GM12878 (cell line): ENCODE data around the gene B4GALNT4. TPM values are rescaled to one million over a fixed set of nuclear protein-coding genes. Genes with fewer than 3 reads are reported as not detected.
"Not testable (repeated sequence)": the region's sequence is repeated elsewhere in the genome, so short reads cannot be mapped to it uniquely, and the experiment has no call there.

Experiments
- ATAC-seq: fragments of 200-7000 bp; cut with Tn5 transposase; 3 replicates; pipeline ENCODE4 v1.9.1; 2020; ENCODE audit warnings: mild to moderate bottlenecking, moderate library complexity
- BruUV-seq: library from RNA; stranded (reverse); fragments of 400-500 nt; replicated peaks from 2 replicates; lab custom pipeline; 2021; lab: Mats Ljungman, UMichigan
- CTCF ChIA-PET: fragments of 300-600 bp; sonication (Branson Sonifier 250); formaldehyde crosslinking; extraction: SDS; loops from one replicate; lab custom pipeline; 2021; ENCODE audit warnings: inconsistent platforms; lab: Yijun Ruan, JAX
- POLR2A ChIA-PET: fragments of 350-600 bp; formaldehyde crosslinking; extraction: SDS; loops from one replicate; lab custom pipeline; 2021; ENCODE audit warnings: inconsistent platforms; lab: Charles Lee
- RAD21 ChIA-PET: fragments of 300-600 bp; sonication (Branson Sonifier 250); formaldehyde crosslinking; loops from one replicate; lab custom pipeline; 2023; ENCODE audit warnings: antibody characterized with exemption; ENCODE audit not compliant: unreplicated experiment; lab: Charles Lee
- SMC1A ChIA-PET: fragments of 300-600 bp; sonication (Branson Sonifier 250); formaldehyde crosslinking; loops from one replicate; lab custom pipeline; 2023; ENCODE audit not compliant: unreplicated experiment, uncharacterized antibody; lab: Charles Lee
- DNase-seq: peaks from one replicate; pipeline ENCODE4 v3.0.0-alpha.2; 2011; ENCODE audit warnings: low read depth, low spot score
- FAIRE-seq: peaks from 3 replicates; lab custom pipeline; 2011; peaks lifted over from hg19 to GRCh38; lab: Jason Lieb, UNC
- H2AFZ ChIP-seq: 2 replicates; pipeline ENCODE4 v1.6.0; 2011; ENCODE audit warnings: low read depth, low read length, control low read depth; ENCODE audit not compliant: control insufficient read depth
- H3K27ac ChIP-seq: 2 replicates; pipeline ENCODE4 v1.5.1; 2011; ENCODE audit warnings: control low read depth; ENCODE audit not compliant: control insufficient read depth, insufficient read depth
- H3K27me3 ChIP-seq, 2 experiments: replicated peaks in 1 of 2; 2 replicates each; pipeline versions ENCODE4 v1.6.0 to v1.6.1; 2011; ENCODE audit warnings: low read length in 1 of 2; ENCODE audit not compliant: control insufficient read depth in 2 of 2, insufficient read depth in 2 of 2
- H3K36me3 ChIP-seq, 2 experiments: 2 replicates each; pipeline ENCODE4 v1.5.1; 2011; ENCODE audit warnings: low read length in 1 of 2; ENCODE audit not compliant: control insufficient read depth in 2 of 2, insufficient read depth in 2 of 2
- H3K4me1 ChIP-seq: 2 replicates; pipeline ENCODE4 v1.6.1; 2011; ENCODE audit warnings: mild to moderate bottlenecking, low read length, moderate library complexity, mixed read lengths; ENCODE audit not compliant: control insufficient read depth, insufficient read depth
- H3K4me2 ChIP-seq: 2 replicates; pipeline ENCODE4 v1.6.0; 2011; ENCODE audit warnings: control low read depth; ENCODE audit not compliant: control insufficient read depth, insufficient read depth
- H3K4me3 ChIP-seq: fragments of 200-600 bp; sonication (generic); 2 replicates; pipeline ENCODE4 v1.5.1; 2016
- H3K79me2 ChIP-seq: 2 replicates; pipeline ENCODE4 v1.6.0; 2011; ENCODE audit warnings: low read length; ENCODE audit not compliant: control insufficient read depth, insufficient read depth
- H3K9ac ChIP-seq: 2 replicates; pipeline ENCODE4 v1.8.0; 2011; ENCODE audit warnings: low read length, control low read depth, mixed read lengths; ENCODE audit not compliant: control insufficient read depth, insufficient read depth
- H3K9me3 ChIP-seq: replicated peaks from 3 replicates; pipeline ENCODE4 v1.5.1; 2011; ENCODE audit warnings: mild to moderate bottlenecking, low read length; ENCODE audit not compliant: control insufficient read depth, insufficient read depth
- H4K20me1 ChIP-seq: 2 replicates; pipeline ENCODE4 v1.6.0; 2011; ENCODE audit not compliant: control insufficient read depth, insufficient read depth
- BCL11A ChIP-seq: IDR thresholded peaks from 2 replicates; pipeline ENCODE4 v1.6.1; 2011; ENCODE audit warnings: low read depth, low read length
- BHLHE40 ChIP-seq, 2 experiments: fragments of 450-650 bp in 1 of 2; IDR thresholded peaks; 2 replicates each; pipeline ENCODE4 v1.6.1; 2011 to 2017; ENCODE audit warnings: low read depth in 2 of 2, borderline replicate concordance in 1 of 2, improper control_type of control experiment in 1 of 2, low read length in 1 of 2, mild to moderate bottlenecking in 1 of 2
- CEBPB ChIP-seq, 2 experiments: fragments of 150-350 bp in 1 of 2; IDR thresholded peaks; 2 replicates each; pipeline ENCODE4 v1.6.1; 2012 to 2014; ENCODE audit warnings: low read depth in 2 of 2, low read length in 2 of 2, borderline replicate concordance in 1 of 2, inconsistent platforms in 1 of 2
- RAD21 ChIP-seq: IDR thresholded peaks from 2 replicates; pipeline ENCODE4 v1.6.1; 2011; ENCODE audit warnings: mild to moderate bottlenecking, low read depth, low read length, moderate library complexity; ENCODE audit not compliant: insufficient read depth
- SMC3 ChIP-seq: IDR thresholded peaks from 2 replicates; pipeline ENCODE4 v1.6.1; 2011; ENCODE audit warnings: low read length, improper control_type of control experiment, borderline replicate concordance
- TCF12 ChIP-seq: IDR thresholded peaks from 2 replicates; pipeline ENCODE4 v1.6.1; 2011; ENCODE audit warnings: low read depth, mild to moderate bottlenecking, low read length
- TCF3 ChIP-seq: IDR thresholded peaks from 2 replicates; pipeline ENCODE4 v1.6.1; 2012; ENCODE audit warnings: low read depth, mild to moderate bottlenecking, low read length, borderline replicate concordance; ENCODE audit not compliant: insufficient read depth
- WGBS: methylation state at CpG from one replicate; pipeline ENCODE4 v1.1.6; 2016; ENCODE audit warnings: low lambda C conversion rate; ENCODE audit not compliant: insufficient replicate concordance, insufficient coverage; ENCODE audit errors: missing lambda C conversion rate; 5-methylcytosine and 5-hydroxymethylcytosine counted together
- in situ Hi-C: fragments of 300-500 bp; cut with MboI; formaldehyde crosslinking; loops from 9 replicates; pipeline ENCODE4 v1.14.3; 2018; ENCODE audit warnings: mixed read lengths
- intact Hi-C: fragments of 100-400 bp; cut with micrococcal nuclease; formaldehyde crosslinking; loops from one replicate; pipeline ENCODE4 v1.14.2; 2022; ENCODE audit not compliant: unreplicated experiment
- polyA plus RNA-seq, 11 experiments: library from polyadenylated mRNA; depleted of rRNA in 4 of 11; unstranded in 6 of 11; stranded (reverse) in 5 of 11; fragments of >200 nt; fragmentation: Nextera tagmentation in 4 of 11; fragmentation: Illumina TruSeq in 1 of 11; extraction: Ambion mirVana in 4 of 11; extraction: Trizol in 1 of 11; gene quantifications; 1 replicate in 1 of 11; 2 replicates in 10 of 11; pipeline versions ENCODE4 v1.2.1 to v1.2.3, GENCODE V29; 2011 to 2016; ENCODE audit warnings: inconsistent platforms in 2 of 11, missing spikeins in 2 of 11, low read depth in 1 of 11
- total RNA-seq, 4 experiments: library from RNA; depleted of rRNA in 3 of 4; stranded (reverse); fragments of >200 nt in 3 of 4; fragmentation: Illumina TruSeq in 1 of 4; extraction: Trizol in 1 of 4; gene quantifications; 2 replicates each; pipeline versions ENCODE4 v1.2.1 to v1.2.3, GENCODE V29; 2013 to 2021
- TF ChIP-seq, protein P1 (sequence below), 3 experiments: IDR thresholded peaks in 2 of 3; conservative IDR thresholded peaks in 1 of 3; 2 replicates each; pipeline ENCODE4 v1.5.1; 2011; ENCODE audit warnings: low read depth in 3 of 3, low read length in 3 of 3, mild to moderate bottlenecking in 3 of 3, control low read depth in 2 of 3, moderate library complexity in 2 of 3, inconsistent platforms in 1 of 3, mixed read lengths in 1 of 3; ENCODE audit not compliant: control insufficient read depth in 2 of 3, insufficient read depth in 1 of 3; ENCODE audit errors: extremely low read depth in 1 of 3

Gene B4GALNT4
- total and polyA plus RNA-seq, 10 of the 15 experiments (the other 5 are each of a cell fraction or from before 2014, with no cell fraction given): 0.04 to 0.82 (median 0.40) TPM; not detected in 6

DNA sequence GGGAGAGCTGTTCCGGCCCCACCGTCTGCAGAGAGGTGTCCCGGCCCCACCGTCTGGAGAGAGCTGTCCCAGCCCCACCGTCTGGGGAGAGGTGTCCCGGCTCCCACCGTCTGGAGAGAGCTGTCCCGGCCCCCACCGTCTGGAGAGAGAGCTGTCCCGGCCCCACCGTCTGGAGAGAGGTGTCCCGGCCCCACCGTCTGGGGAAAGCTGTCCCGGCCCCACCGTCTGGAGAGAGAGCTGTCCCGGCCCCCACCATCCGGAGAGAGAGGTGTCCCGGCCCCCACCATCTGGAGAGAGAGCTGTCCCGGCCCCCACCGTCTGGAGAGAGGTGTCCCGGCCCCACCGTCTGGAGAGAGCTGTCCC, 5.9 kb upstream of the B4GALNT4 start:
- RAD21 ChIA-PET: interaction anchor here (1.5 kb wide), 1 partner anchor 113 kb away, joined by 9 read pairs; no protein-coding TSS in a partner anchor
- in situ Hi-C loops: loop anchor here (10.0 kb wide), 1 partner anchor 159 kb away; the partner anchor contains the start of genes BET1L and RIC8A
- H3K27me3 ChIP-seq, H3K36me3 ChIP-seq, BruUV-seq, H3K4me1 ChIP-seq, H3K4me3 ChIP-seq, H3K4me2 ChIP-seq, H2AFZ ChIP-seq, H3K9me3 ChIP-seq, H4K20me1 ChIP-seq, H3K27ac ChIP-seq, FAIRE-seq, H3K79me2 ChIP-seq, H3K9ac ChIP-seq, ATAC-seq, DNase-seq, intact Hi-C loops: not testable (repeated sequence)
- POLR2A ChIA-PET: interaction anchor here (0.6 kb wide), 1 partner anchor 30 kb away, joined by 4 read pairs; no protein-coding TSS in a partner anchor
- WGBS: 81% methylated on average over 12 of the region's 22 CpGs
- SMC1A ChIA-PET: interaction anchor here (1.1 to 1.9 kb wide), 4 partner anchors 58 to 126 kb away, joined by 3 to 6 read pairs (median 4); no protein-coding TSS in a partner anchor
- CTCF ChIA-PET: interaction anchor here (0.6 to 6.7 kb wide), 6 partner anchors 46 to 166 kb away, joined by 3 to 45 read pairs (median 5); partner anchors contain the start of genes IFITM2 and PTDSS2

DNA sequence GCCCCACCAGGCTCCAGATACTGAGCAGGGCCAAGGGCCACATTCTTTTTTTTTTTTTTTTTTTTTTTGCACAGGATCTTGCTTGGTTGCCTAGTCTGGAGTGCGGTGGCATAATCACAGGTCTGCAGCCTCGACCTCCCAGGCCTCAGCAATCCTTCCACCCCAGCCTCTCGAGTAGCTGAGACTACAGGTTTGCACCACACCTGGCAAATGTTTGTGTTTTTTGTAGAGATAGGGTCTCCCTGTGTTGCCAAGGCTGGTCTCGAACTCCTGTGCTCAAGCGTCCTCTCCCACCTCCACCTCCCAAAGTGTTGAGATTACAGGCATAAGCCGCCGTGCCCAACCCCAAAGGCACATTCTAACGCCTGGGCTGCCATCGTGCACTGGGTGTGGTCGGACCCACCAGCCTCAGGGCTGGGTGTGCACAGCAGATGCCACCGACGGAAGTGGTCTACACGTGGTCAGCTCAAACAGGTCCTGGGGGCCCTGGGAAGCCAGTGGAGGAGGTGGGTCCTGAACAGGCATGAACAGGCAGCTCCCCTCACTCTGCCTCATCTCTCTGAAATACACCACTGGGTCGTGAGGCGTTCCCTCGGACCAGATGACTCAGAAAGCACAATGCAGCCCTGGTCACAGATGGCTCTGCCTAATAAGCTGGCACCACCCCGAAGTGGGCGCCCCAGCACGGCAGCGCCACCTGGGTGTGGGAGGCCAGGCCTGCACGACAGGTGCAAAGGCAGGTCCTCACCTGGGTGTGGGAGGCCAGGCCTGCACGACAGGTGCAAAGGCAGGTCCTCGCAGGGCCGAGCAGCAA, 5.1 kb upstream of the B4GALNT4 start:
- no peak overlapping the region for H3K4me2 ChIP-seq
- in situ Hi-C loops (loop anchor here (10.0 kb wide), 1 partner anchor 159 kb away; the partner anchor contains the start of genes BET1L and RIC8A), intact Hi-C loops (no loop called here)
- no peaks in the 10 kb centered on the region for H3K36me3 ChIP-seq
- FAIRE-seq (peak; percentile 59), DNase-seq (no peak), ATAC-seq (peak; percentile 98)
- no peaks in the 10 kb centered on the region for H4K20me1 ChIP-seq
- no peak overlapping the region for H3K4me3 ChIP-seq
- peaks cover 8% of the 10 kb centered on the region; the same call in 2 of the 3 replicates for H3K9me3 ChIP-seq
- H3K27me3 ChIP-seq: peaks cover 4 to 5% of the 10 kb centered on the region in 2 experiments; a peak in 3 of 4 replicates
- H2AFZ ChIP-seq: peak overlapping the region; percentile 39
- H3K9ac ChIP-seq: no peak overlapping the region
- CTCF ChIA-PET: interaction anchor here (0.5 to 6.7 kb wide), 11 partner anchors 23 to 167 kb away, joined by 3 to 45 read pairs (median 4); partner anchors contain the start of genes BET1L, IFITM2, PTDSS2 and RIC8A
- H3K27ac ChIP-seq: no peak overlapping the region
- no peaks in the 10 kb centered on the region for H3K79me2 ChIP-seq
- TF ChIP-seq SMC3 (peak; percentile 37; the same call in 1 of the 2 replicates), TCF3 (peak; percentile 81; the same call in 1 of the 2 replicates), CEBPB (IDR thresholded peaks at IDR 0.05; ENCODE audit: borderline replicate concordance in 1 of 2, low read depth in 2 of 2, low read length in 2 of 2) (no peak), BCL11A (no peak), TCF12 (peak; percentile 88), BHLHE40 (IDR thresholded peaks at IDR 0.05; ENCODE audit: borderline replicate concordance in 1 of 2, low read depth in 2 of 2, low read length in 1 of 2) (peak in 1 of 2 experiments; percentile 31; a peak in 1 of 4 replicates), RAD21 (peak; percentile 39)
- TF ChIP-seq, protein P1, sequence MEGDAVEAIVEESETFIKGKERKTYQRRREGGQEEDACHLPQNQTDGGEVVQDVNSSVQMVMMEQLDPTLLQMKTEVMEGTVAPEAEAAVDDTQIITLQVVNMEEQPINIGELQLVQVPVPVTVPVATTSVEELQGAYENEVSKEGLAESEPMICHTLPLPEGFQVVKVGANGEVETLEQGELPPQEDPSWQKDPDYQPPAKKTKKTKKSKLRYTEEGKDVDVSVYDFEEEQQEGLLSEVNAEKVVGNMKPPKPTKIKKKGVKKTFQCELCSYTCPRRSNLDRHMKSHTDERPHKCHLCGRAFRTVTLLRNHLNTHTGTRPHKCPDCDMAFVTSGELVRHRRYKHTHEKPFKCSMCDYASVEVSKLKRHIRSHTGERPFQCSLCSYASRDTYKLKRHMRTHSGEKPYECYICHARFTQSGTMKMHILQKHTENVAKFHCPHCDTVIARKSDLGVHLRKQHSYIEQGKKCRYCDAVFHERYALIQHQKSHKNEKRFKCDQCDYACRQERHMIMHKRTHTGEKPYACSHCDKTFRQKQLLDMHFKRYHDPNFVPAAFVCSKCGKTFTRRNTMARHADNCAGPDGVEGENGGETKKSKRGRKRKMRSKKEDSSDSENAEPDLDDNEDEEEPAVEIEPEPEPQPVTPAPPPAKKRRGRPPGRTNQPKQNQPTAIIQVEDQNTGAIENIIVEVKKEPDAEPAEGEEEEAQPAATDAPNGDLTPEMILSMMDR (IDR thresholded peaks at IDR 0.05 in 2 of 3, conservative IDR thresholded peaks at IDR 0.05 in 1 of 3; ENCODE audit: control insufficient read depth in 2 of 3, extremely low read depth in 1 of 3, insufficient read depth in 1 of 3, low read depth in 3 of 3, low read length in 3 of 3): peak; percentile 52 to 73 (median 53); a peak in 5 of 6 replicates
- POLR2A ChIA-PET: interaction anchor here (0.6 kb wide), 1 partner anchor 31 kb away, joined by 4 read pairs; no protein-coding TSS in a partner anchor
- 32% methylated on average over 24 of the region's 24 CpGs for WGBS
- SMC1A ChIA-PET: interaction anchor here (1.1 to 1.6 kb wide), 4 partner anchors 58 to 155 kb away, joined by 3 to 5 read pairs (median 4); no protein-coding TSS in a partner anchor
- no TSS peak for BruUV-seq
- RAD21 ChIA-PET: interaction anchor here (0.5 to 1.5 kb wide), 5 partner anchors 24 to 113 kb away, joined by 3 to 9 read pairs (median 5); no protein-coding TSS in a partner anchor
- H3K4me1 ChIP-seq: no peaks in the 10 kb centered on the region
